ENCODE measurements around the gene SLC34A3. TPM values are rescaled to one million over a fixed set of nuclear protein-coding genes. Genes with fewer than 3 reads are reported as not detected.

SLC34A3 gene
- total RNA-seq, 1 experiment from 2014 or later = not detected

GRCh38 chr9:137277329-137278041 lies 46.8 kb downstream of the SLC34A3 start, which contains the start of gene TOR4A:
TSS of gene TOR4A (plus strand) at chr9:137277726. CDS start at chr9:137278690, 964 bp downstream.
- intact Hi-C loops (cut with micrococcal nuclease) = no loop called here
- TF ChIP-seq CTCF (IDR thresholded peaks at IDR 0.05; ENCODE audit: unreplicated experiment) = no peak
- BruUV-seq (replicated peaks) = no TSS peak
- POLR2A ChIA-PET = interaction anchor here (0.7 to 2.0 kb wide), 12 partner anchors 9 to 275 kb away, joined by 3 to 13 read pairs (median 4); partner anchors contain the start of genes MRPL41, NELFB, NSMF and SSNA1
- H3K27me3 Mint-ChIP-seq (ENCODE audit: insufficient read depth, unreplicated experiment) = no peaks in the 10 kb centered on the region
- DNase-seq (ENCODE audit: unreplicated experiment) = peak; percentile 93
- CTCF ChIA-PET = interaction anchor here (0.6 to 2.2 kb wide), 8 partner anchors 10 to 236 kb away, joined by 3 to 8 read pairs (median 4); partner anchors contain the start of gene NELFB
- peaks cover 25% of the 10 kb centered on the region for H3K4me1 Mint-ChIP-seq (ENCODE audit: insufficient read depth, unreplicated experiment)
- H3K4me3 Mint-ChIP-seq (ENCODE audit: unreplicated experiment) = peak within 1 kb of the TSS; percentile 72
- H3K27ac Mint-ChIP-seq (ENCODE audit: low read depth, unreplicated experiment) = peak within 1 kb of the TSS; percentile 89
- H3K9me3 Mint-ChIP-seq (ENCODE audit: unreplicated experiment) = no peaks in the 10 kb centered on the region
- H3K36me3 Mint-ChIP-seq (ENCODE audit: insufficient read depth, unreplicated experiment) = peaks cover 7% of the 10 kb centered on the region

- H3K9me3 Mint-ChIP-seq (ENCODE audit: unreplicated experiment) = no peaks in the 10 kb centered on the region
- H3K36me3 Mint-ChIP-seq (ENCODE audit: insufficient read depth, unreplicated experiment) = peaks cover 12% of the 10 kb centered on the region
- BruUV-seq (replicated peaks) = TSS peak; percentile 55
- DNase-seq (ENCODE audit: unreplicated experiment) = no peak
- POLR2A ChIA-PET = interaction anchor here (0.7 to 2.0 kb wide), 9 partner anchors 9 to 274 kb away, joined by 3 to 13 read pairs (median 5); partner anchors contain the start of genes MRPL41, NELFB, NSMF and SSNA1
- no peak for TF ChIP-seq CTCF (IDR thresholded peaks at IDR 0.05; ENCODE audit: unreplicated experiment)
- intact Hi-C loops (cut with micrococcal nuclease) = no loop called here
- H3K4me1 Mint-ChIP-seq (ENCODE audit: insufficient read depth, unreplicated experiment) = peaks cover 25% of the 10 kb centered on the region
- no peak overlapping the region for H3K27ac Mint-ChIP-seq (ENCODE audit: low read depth, unreplicated experiment)
- CTCF ChIA-PET = interaction anchor here (0.6 to 2.2 kb wide), 5 partner anchors 9 to 41 kb away, joined by 3 to 8 read pairs (median 4); partner anchors contain the start of gene NELFB
- no peaks in the 10 kb centered on the region for H3K27me3 Mint-ChIP-seq (ENCODE audit: insufficient read depth, unreplicated experiment)
- H3K4me3 Mint-ChIP-seq (ENCODE audit: unreplicated experiment) = peak overlapping the region; percentile 72
Measured at GRCh38 chr9:137278061-137278701, 47.5 kb downstream of the SLC34A3 start.

- intact Hi-C loops (cut with micrococcal nuclease) = no loop called here
- DNase-seq (ENCODE audit: unreplicated experiment) = no peak
- no peak for TF ChIP-seq CTCF (IDR thresholded peaks at IDR 0.05; ENCODE audit: unreplicated experiment)
- Mint-ChIP-seq H3K27ac (ENCODE audit: low read depth, unreplicated experiment) (no peak overlapping the region), H3K27me3 (ENCODE audit: insufficient read depth, unreplicated experiment) (no peaks in the 10 kb centered on the region), H3K4me3 (ENCODE audit: unreplicated experiment) (no peak overlapping the region), H3K36me3 (ENCODE audit: insufficient read depth, unreplicated experiment) (peaks cover 17% of the 10 kb centered on the region), H3K4me1 (ENCODE audit: insufficient read depth, unreplicated experiment) (peaks cover 21% of the 10 kb centered on the region), H3K9me3 (ENCODE audit: unreplicated experiment) (no peaks in the 10 kb centered on the region)
- CTCF ChIA-PET = no interaction called here
- POLR2A ChIA-PET = no interaction called here
- no TSS peak for BruUV-seq (replicated peaks)
Measured at GRCh38 chr9:137278721-137279711, 48.3 kb downstream of the SLC34A3 start.

Data from MCF 10A (cell line).